ENCODE results near the gene ARHGAP26. TPM values are rescaled to one million over a fixed set of nuclear protein-coding genes. Genes with fewer than 3 reads are reported as not detected.

ARHGAP26 gene
- total RNA-seq, 1 experiment from 2014 or later, result 65.5 TPM

DNA sequence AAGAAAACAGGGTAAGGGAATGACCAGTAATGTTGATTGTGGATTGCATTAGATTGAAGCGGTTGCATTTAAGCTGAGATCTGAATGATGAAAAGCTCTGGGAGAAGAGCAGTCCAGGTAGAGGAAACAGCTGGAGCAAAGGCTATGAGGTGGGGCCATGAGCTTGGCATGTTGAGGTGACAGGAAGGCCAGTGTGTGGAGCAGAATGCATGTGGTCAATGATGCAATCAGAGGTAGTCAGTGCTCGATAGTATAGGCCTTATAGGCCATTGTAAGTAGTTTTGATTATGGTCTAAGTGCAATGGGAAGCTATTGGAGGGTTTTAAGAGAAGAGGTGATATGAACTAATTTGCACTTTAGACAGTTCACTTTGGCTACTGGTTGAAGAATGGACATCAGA is 270.4 kb downstream of the ARHGAP26 start:
- H3K36me3 ChIP-seq (ENCODE audit: control insufficient read depth, insufficient read depth, low read length), result no peaks in the 10 kb centered on the region
- H3K9me3 ChIP-seq (ENCODE audit: control insufficient read depth, insufficient read depth, low read depth, low read length), result no peaks in the 10 kb centered on the region
- H3K27me3 ChIP-seq (ENCODE audit: control insufficient read depth, insufficient read depth, low read length), result no peaks in the 10 kb centered on the region
- intact Hi-C loops (cut with micrococcal nuclease; ENCODE audit: unreplicated experiment), result no loop called here
- CTCF ChIA-PET, result no interaction called here
- DNase-seq (ENCODE audit: low read depth, low spot score) (no peak), ATAC-seq (no peak; the same call in 1 of the 2 replicates)
- in situ Hi-C loops (cut with HindIII; ENCODE audit: low pct_unique_long_range_greater_than_20kb, low sequenced_read_pairs), result no loop called here
- H3K4me3 ChIP-seq (ENCODE audit: low read depth in 2 of 2, low read length in 2 of 2), result no peak overlapping the region
- H3K27ac ChIP-seq (ENCODE audit: low read length), result no peak overlapping the region
- no TSS peak for BruUV-seq (replicated peaks)
- no peaks in the 10 kb centered on the region for H3K4me1 ChIP-seq (ENCODE audit: control insufficient read depth, insufficient read depth, low read length)
- POLR2A ChIA-PET, result interaction anchor here (0.5 to 0.6 kb wide), 2 partner anchors 326 to 657 kb away, joined by 3 read pairs; no protein-coding TSS in a partner anchor
- TF ChIP-seq, protein P1, sequence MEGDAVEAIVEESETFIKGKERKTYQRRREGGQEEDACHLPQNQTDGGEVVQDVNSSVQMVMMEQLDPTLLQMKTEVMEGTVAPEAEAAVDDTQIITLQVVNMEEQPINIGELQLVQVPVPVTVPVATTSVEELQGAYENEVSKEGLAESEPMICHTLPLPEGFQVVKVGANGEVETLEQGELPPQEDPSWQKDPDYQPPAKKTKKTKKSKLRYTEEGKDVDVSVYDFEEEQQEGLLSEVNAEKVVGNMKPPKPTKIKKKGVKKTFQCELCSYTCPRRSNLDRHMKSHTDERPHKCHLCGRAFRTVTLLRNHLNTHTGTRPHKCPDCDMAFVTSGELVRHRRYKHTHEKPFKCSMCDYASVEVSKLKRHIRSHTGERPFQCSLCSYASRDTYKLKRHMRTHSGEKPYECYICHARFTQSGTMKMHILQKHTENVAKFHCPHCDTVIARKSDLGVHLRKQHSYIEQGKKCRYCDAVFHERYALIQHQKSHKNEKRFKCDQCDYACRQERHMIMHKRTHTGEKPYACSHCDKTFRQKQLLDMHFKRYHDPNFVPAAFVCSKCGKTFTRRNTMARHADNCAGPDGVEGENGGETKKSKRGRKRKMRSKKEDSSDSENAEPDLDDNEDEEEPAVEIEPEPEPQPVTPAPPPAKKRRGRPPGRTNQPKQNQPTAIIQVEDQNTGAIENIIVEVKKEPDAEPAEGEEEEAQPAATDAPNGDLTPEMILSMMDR (IDR thresholded peaks at IDR 0.05), result no peak
- TF ChIP-seq POLR2AphosphoS5 (IDR thresholded peaks at IDR 0.05; ENCODE audit: low read depth, low read length), result no peak
- no peak for TF ChIP-seq SIN3A (IDR thresholded peaks at IDR 0.05; ENCODE audit: borderline replicate concordance, insufficient read depth, low read depth, low read length)
- TF ChIP-seq, protein P2, sequence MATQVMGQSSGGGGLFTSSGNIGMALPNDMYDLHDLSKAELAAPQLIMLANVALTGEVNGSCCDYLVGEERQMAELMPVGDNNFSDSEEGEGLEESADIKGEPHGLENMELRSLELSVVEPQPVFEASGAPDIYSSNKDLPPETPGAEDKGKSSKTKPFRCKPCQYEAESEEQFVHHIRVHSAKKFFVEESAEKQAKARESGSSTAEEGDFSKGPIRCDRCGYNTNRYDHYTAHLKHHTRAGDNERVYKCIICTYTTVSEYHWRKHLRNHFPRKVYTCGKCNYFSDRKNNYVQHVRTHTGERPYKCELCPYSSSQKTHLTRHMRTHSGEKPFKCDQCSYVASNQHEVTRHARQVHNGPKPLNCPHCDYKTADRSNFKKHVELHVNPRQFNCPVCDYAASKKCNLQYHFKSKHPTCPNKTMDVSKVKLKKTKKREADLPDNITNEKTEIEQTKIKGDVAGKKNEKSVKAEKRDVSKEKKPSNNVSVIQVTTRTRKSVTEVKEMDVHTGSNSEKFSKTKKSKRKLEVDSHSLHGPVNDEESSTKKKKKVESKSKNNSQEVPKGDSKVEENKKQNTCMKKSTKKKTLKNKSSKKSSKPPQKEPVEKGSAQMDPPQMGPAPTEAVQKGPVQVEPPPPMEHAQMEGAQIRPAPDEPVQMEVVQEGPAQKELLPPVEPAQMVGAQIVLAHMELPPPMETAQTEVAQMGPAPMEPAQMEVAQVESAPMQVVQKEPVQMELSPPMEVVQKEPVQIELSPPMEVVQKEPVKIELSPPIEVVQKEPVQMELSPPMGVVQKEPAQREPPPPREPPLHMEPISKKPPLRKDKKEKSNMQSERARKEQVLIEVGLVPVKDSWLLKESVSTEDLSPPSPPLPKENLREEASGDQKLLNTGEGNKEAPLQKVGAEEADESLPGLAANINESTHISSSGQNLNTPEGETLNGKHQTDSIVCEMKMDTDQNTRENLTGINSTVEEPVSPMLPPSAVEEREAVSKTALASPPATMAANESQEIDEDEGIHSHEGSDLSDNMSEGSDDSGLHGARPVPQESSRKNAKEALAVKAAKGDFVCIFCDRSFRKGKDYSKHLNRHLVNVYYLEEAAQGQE (IDR thresholded peaks at IDR 0.05; ENCODE audit: insufficient read depth in 1 of 2, low read depth in 2 of 2, low read length in 1 of 2), result no peak
- no peak for TF ChIP-seq TCF7L2 (IDR thresholded peaks at IDR 0.05; ENCODE audit: low read depth, low read length)

DNA sequence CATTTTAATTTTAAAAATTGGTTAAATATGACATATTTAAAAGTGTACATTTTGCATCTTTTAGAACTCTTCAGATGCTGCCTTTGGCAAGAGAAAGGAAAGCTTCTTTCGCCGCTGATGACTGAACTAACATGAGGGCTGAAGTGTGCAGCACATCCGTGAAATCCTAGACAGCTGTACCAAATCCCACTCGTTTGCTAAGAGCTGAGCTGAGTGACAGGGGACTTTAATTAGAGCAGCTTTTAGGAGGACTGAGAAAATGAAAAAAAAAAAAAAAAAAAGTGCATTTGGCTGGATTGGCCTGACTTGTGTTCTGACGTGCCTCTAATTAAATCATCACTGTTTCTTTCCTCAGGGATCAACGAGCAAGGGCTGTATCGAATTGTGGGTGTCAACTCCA is 271.3 kb downstream of the ARHGAP26 start:
- H3K4me3 ChIP-seq (ENCODE audit: low read depth in 2 of 2, low read length in 2 of 2), result no peak overlapping the region
- H3K36me3 ChIP-seq (ENCODE audit: control insufficient read depth, insufficient read depth, low read length), result no peaks in the 10 kb centered on the region
- ChIA-PET POLR2A (no interaction called here), CTCF (interaction anchor here (0.6 kb wide), 1 partner anchor 82 kb away, joined by 4 read pairs; no protein-coding TSS in a partner anchor)
- intact Hi-C loops (cut with micrococcal nuclease; ENCODE audit: unreplicated experiment), result no loop called here
- in situ Hi-C loops (cut with HindIII; ENCODE audit: low pct_unique_long_range_greater_than_20kb, low sequenced_read_pairs), result no loop called here
- H3K27me3 ChIP-seq (ENCODE audit: control insufficient read depth, insufficient read depth, low read length), result no peaks in the 10 kb centered on the region
- ATAC-seq (no peak), DNase-seq (ENCODE audit: low read depth, low spot score) (no peak)
- H3K4me1 ChIP-seq (ENCODE audit: control insufficient read depth, insufficient read depth, low read length), result no peaks in the 10 kb centered on the region
- TF ChIP-seq, protein P1 (IDR thresholded peaks at IDR 0.05), result no peak
- TF ChIP-seq, protein P2 (IDR thresholded peaks at IDR 0.05; ENCODE audit: insufficient read depth in 1 of 2, low read depth in 2 of 2, low read length in 1 of 2), result no peak
- TF ChIP-seq SIN3A (IDR thresholded peaks at IDR 0.05; ENCODE audit: borderline replicate concordance, insufficient read depth, low read depth, low read length) (no peak), TCF7L2 (IDR thresholded peaks at IDR 0.05; ENCODE audit: low read depth, low read length) (no peak), POLR2AphosphoS5 (IDR thresholded peaks at IDR 0.05; ENCODE audit: low read depth, low read length) (no peak)
- no TSS peak for BruUV-seq (replicated peaks)
- H3K27ac ChIP-seq (ENCODE audit: low read length), result no peak overlapping the region
- no peaks in the 10 kb centered on the region for H3K9me3 ChIP-seq (ENCODE audit: control insufficient read depth, insufficient read depth, low read depth, low read length)
